Activated naive CD4-positive, alpha-beta T cell treated with anti-CD3 and anti-CD28 coated beads, Interleukin-2, amount 50 U/mL, for 16 hours (primary cell): ENCODE results near the gene CHN2.

Experiments
- DNase-seq: peaks from one replicate; pipeline ENCODE4 v3.0.0-alpha.2; 2020

CHN2 gene

GRCh38 chr7:29412912-29413311 is 218.3 kb downstream of the CHN2 start:
- DNase-seq: no peak

GRCh38 chr7:29413626-29414136 is 219.1 kb downstream of the CHN2 start:
- no peak for DNase-seq

GRCh38 chr7:29414216-29414615 is 219.6 kb downstream of the CHN2 start:
- no peak for DNase-seq

- no peak for DNase-seq
Measured at GRCh38 chr7:29415215-29415614, 220.6 kb downstream of the CHN2 start.

- DNase-seq: no peak
Measured at GRCh38 chr7:29416276-29416937, 221.8 kb downstream of the CHN2 start.

GRCh38 chr7:29416938-29417305 is 222.3 kb downstream of the CHN2 start:
- no peak for DNase-seq

- DNase-seq: no peak
Measured at GRCh38 chr7:29418056-29418455, 223.5 kb downstream of the CHN2 start.

- DNase-seq: no peak
Measured at GRCh38 chr7:29418651-29419050, 224.1 kb downstream of the CHN2 start.

GRCh38 chr7:29420011-29420410 is 225.4 kb downstream of the CHN2 start:
- DNase-seq: no peak

GRCh38 chr7:29421010-29421956 is 226.7 kb downstream of the CHN2 start:
- no peak for DNase-seq

GRCh38 chr7:29422829-29423228 is 228.3 kb downstream of the CHN2 start:
- no peak for DNase-seq

GRCh38 chr7:29424295-29424983 is 229.9 kb downstream of the CHN2 start:
- DNase-seq: no peak

GRCh38 chr7:29424984-29425309 is 230.4 kb downstream of the CHN2 start:
- DNase-seq: no peak

- DNase-seq: no peak
Measured at GRCh38 chr7:29426587-29426986, 232.0 kb downstream of the CHN2 start.

GRCh38 chr7:29429401-29429800 is 234.8 kb downstream of the CHN2 start:
- DNase-seq: no peak

- DNase-seq: no peak
Measured at GRCh38 chr7:29430279-29430949, 235.8 kb downstream of the CHN2 start.

- no peak for DNase-seq
Measured at GRCh38 chr7:29431686-29432085, 237.1 kb downstream of the CHN2 start.

- DNase-seq: no peak
Measured at GRCh38 chr7:29432721-29433120, 238.1 kb downstream of the CHN2 start.

GRCh38 chr7:29434380-29434768 is 239.8 kb downstream of the CHN2 start:
- no peak for DNase-seq

GRCh38 chr7:29435167-29435566 is 240.6 kb downstream of the CHN2 start:
- no peak for DNase-seq

- no peak for DNase-seq
Measured at GRCh38 chr7:29435902-29436301, 241.3 kb downstream of the CHN2 start.

GRCh38 chr7:29442146-29442545 is 247.6 kb downstream of the CHN2 start:
- DNase-seq: no peak

- DNase-seq: no peak
Measured at GRCh38 chr7:29443552-29443951, 249.0 kb downstream of the CHN2 start.
